GM13977 (cell line): Measurements from ENCODE around the gene GPC5.
"Not testable (repeated sequence)": the region's sequence is repeated elsewhere in the genome, so short reads cannot be mapped to it uniquely, and the experiment has no call there.

Source experiments
- DNase-seq: peaks from one replicate; pipeline ENCODE4 v3.0.0; 2012; ENCODE audit warnings: low spot score
- in situ Hi-C: fragments of 300-500 bp; cut with MboI; formaldehyde crosslinking; loops from one replicate; pipeline ENCODE4 v1.12.0; 2022; ENCODE audit warnings: low sequenced_read_pairs, low pct_unique_long_range_greater_than_20kb, mixed read lengths, inconsistent platforms; ENCODE audit not compliant: unreplicated experiment
- TF ChIP-seq, protein P1 (sequence below): IDR thresholded peaks from 2 replicates; pipeline ENCODE4 v1.5.1; 2012; ENCODE audit warnings: mild to moderate bottlenecking, control low read depth; ENCODE audit not compliant: insufficient read depth; ENCODE audit errors: extremely low read depth, missing control alignments

Gene GPC5

DNA sequence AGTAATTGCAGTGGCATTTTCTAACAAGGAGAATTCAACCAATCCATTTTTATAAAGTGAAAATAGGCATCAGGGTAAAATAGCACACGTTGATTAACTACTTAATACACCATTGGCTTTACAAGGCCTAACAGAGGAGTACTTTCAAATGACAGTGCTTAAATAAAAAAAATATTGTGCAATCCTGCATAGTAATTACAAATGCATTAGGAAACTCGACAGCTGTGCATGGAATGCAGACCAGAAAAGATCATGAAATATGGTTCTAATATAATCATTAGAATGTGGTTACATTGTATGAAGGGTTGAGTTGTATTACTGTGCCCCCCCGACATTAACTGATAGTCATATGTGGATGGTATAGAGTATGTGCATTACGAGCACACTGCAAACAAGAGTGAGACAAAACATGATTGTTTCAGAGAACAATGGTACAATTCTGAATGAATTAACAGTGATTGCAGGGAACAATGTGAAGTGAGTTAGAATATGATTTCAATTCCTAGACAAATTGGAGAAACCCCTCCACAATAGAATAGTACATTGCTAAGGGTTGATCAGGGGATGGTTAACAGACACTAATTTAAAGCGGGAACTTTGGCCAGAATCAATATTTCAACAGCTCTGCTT lies 270.6 kb downstream of the GPC5 start:
- in situ Hi-C loops, result no loop called here
- TF ChIP-seq, protein P1, sequence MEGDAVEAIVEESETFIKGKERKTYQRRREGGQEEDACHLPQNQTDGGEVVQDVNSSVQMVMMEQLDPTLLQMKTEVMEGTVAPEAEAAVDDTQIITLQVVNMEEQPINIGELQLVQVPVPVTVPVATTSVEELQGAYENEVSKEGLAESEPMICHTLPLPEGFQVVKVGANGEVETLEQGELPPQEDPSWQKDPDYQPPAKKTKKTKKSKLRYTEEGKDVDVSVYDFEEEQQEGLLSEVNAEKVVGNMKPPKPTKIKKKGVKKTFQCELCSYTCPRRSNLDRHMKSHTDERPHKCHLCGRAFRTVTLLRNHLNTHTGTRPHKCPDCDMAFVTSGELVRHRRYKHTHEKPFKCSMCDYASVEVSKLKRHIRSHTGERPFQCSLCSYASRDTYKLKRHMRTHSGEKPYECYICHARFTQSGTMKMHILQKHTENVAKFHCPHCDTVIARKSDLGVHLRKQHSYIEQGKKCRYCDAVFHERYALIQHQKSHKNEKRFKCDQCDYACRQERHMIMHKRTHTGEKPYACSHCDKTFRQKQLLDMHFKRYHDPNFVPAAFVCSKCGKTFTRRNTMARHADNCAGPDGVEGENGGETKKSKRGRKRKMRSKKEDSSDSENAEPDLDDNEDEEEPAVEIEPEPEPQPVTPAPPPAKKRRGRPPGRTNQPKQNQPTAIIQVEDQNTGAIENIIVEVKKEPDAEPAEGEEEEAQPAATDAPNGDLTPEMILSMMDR, result no peak
- no peak for DNase-seq

DNA sequence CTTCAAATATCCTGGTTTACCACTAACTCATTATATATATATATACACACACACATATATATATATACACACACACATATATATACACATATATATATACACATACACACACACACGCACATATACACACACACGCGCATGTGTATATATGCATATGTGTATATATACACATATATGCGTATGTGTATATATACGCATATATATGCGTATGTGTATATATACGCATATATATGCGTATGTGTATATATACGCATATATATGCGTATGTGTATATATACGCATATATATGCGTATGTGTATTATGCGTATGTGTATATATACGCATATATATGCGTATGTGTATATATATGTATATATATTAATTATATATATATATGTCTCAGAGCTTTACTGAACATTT lies 275.9 kb downstream of the GPC5 start:
- in situ Hi-C loops, DNase-seq: not testable (repeated sequence)

DNA sequence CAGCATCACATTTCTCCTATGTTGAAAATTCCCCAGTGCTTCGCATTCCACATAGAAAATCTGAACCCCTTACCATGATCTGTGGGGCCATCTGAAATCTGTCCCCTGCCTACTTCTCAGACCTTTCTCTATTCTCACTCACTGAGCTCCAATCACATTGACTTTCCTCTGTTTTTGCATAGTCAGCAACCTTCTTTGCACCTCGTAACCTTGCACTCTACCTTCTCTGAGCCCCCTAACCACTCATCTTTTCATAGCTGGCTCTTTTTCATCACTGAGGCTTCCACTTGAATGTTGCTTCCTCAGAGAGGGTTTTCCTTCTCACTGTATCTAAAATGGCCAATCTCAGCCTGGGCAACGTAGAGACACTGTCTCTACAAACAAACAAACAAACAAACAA lies 286.3 kb downstream of the GPC5 start:
- TF ChIP-seq, protein P1, result no peak
- in situ Hi-C loops, result no loop called here
- no peak for DNase-seq

DNA sequence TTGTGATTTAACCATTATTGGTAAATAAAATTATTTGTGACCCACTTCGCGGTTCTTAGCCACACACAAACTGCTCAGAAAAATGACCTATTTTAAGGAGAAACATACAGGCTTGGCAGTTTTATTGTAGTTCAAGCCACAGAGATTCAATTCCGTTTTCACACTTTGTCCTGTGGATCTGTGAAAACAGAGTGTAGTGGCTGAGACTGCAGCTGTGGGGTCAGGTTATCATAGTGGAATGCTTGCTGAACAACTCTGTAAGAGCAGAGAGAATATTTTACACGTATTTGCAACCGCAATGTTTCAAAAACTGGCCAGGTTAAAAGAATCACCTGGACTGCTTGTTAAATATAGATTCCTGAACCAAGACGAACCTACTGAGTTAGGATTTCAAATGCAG lies 292.5 kb downstream of the GPC5 start:
- DNase-seq, result no peak
- TF ChIP-seq, protein P1, result no peak
- in situ Hi-C loops, result no loop called here

DNA sequence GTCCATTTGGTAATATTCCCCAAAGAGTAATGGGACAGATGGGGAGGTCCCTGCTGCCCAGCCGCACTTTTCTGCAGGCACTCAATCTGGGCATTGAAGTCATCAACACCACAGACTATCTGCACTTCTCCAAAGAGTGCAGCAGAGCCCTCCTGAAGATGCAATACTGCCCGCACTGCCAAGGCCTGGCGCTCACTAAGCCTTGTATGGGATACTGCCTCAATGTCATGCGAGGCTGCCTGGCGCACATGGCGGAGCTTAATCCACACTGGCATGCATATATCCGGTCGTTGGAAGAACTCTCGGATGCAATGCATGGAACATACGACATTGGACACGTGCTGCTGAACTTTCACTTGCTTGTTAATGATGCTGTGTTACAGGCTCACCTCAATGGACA lies 295.0 kb downstream of the GPC5 start:
- TF ChIP-seq, protein P1, result no peak
- in situ Hi-C loops, result no loop called here
- no peak for DNase-seq

DNA sequence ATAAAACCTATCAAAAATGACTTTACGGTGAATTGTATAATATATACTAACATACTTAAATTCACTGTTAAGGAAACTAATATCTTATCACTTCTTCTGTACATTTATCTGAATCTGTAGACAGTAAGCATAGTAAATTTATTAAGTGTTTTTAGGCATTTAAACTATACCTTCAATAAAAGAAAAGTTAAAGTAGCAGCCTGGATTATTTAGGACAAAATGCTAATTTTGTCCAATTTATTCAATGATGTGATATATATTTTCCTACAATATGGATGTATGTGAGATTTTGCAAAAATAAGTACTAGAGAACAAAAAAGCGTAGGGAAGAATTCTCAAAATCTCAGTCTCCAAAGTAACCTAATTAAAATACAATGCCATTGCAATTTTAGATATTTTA lies 299.9 kb downstream of the GPC5 start:
- no peak for DNase-seq
- TF ChIP-seq, protein P1, result no peak
- in situ Hi-C loops, result no loop called here

DNA sequence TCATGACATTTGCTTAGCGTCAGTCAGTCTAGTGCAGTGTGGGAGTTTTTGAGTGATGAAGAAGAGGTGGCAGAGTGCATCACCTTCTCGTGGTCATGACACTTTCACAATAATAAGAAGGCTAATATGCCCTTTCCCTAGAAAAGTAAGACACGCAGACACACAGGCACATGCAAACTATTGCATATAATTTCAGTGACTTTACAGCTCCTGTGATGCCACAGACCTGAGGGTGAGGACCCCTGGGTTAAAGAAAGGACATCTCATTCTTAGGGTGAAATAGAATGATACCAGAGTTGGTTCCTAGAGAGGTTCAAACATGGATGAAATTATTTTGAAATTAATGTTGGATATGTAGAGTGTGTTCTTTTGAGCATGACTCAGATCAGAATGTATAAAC lies 300.3 kb downstream of the GPC5 start:
- no peak for DNase-seq
- TF ChIP-seq, protein P1, result no peak
- in situ Hi-C loops, result no loop called here
